K562 (cell line): ENCODE results near the gene DYNAP. TPM values are rescaled to one million over a fixed set of nuclear protein-coding genes. Genes with fewer than 3 reads are reported as not detected.

Experiments used
- ATAC-seq: fragments of 200-7000 bp; cut with Tn5 transposase; 3 replicates; pipeline ENCODE4 v1.9.1; 2020; ENCODE audit warnings: moderate library complexity
- BruUV-seq: library from RNA; stranded (reverse); fragments of 400-500 nt; replicated peaks from 2 replicates; lab custom pipeline; 2021; lab: Mats Ljungman, UMichigan
- CTCF ChIA-PET: fragments of 300-600 bp; formaldehyde crosslinking; extraction: SDS; loops from one replicate; lab custom pipeline; 2021; ENCODE audit warnings: low intra/inter-chr PET ratio; lab: Yijun Ruan, JAX
- POLR2A ChIA-PET: fragments of 300-600, 350-650 bp; sonication (Branson Sonifier 250); formaldehyde crosslinking; extraction: SDS; loops from one replicate; lab custom pipeline; 2021; ENCODE audit warnings: antibody characterized with exemption, inconsistent platforms; lab: Yijun Ruan, JAX
- DNase-seq, 4 experiments: peaks; one replicate each; pipeline versions ENCODE4 v3.0.0 to v3.0.0-alpha.2; 2011 to 2018; ENCODE audit warnings: low spot score in 3 of 4, mixed read lengths in 3 of 4; ENCODE audit errors: extremely low read depth in 1 of 4
- FAIRE-seq: peaks from 2 replicates; lab custom pipeline; 2011; peaks lifted over from hg19 to GRCh38; lab: Jason Lieb, UNC
- H2AFZ ChIP-seq: 2 replicates; pipeline ENCODE4 v1.6.0; 2011; ENCODE audit warnings: low read depth, low read length, control low read depth, inconsistent platforms
- H3K27ac ChIP-seq: fragments of 200-600 bp; 3 replicates; pipeline ENCODE4 v1.8.0; 2011; ENCODE audit warnings: low read depth, mild to moderate bottlenecking, control low read depth, inconsistent platforms, low read length, moderate library complexity, mixed read lengths; ENCODE audit errors: extremely low read depth
- H3K27me3 ChIP-seq, 2 experiments: fragments of 300-600 bp in 1 of 2; 2 replicates in 1 of 2; 3 replicates in 1 of 2; pipeline versions ENCODE4 v1.6.0 to v1.8.0; 2011; ENCODE audit warnings: inconsistent platforms in 2 of 2, low read length in 2 of 2, mild to moderate bottlenecking in 1 of 2, mixed read lengths in 1 of 2, moderate library complexity in 1 of 2; ENCODE audit not compliant: control insufficient read depth in 2 of 2, insufficient read depth in 2 of 2
- H3K36me3 ChIP-seq: fragments of 300-600 bp; 3 replicates; pipeline ENCODE4 v1.8.0; 2011; ENCODE audit warnings: mild to moderate bottlenecking, low read length, inconsistent platforms; ENCODE audit not compliant: control insufficient read depth, insufficient read depth
- H3K4me1 ChIP-seq, 2 experiments: fragments of 200-600 bp in 1 of 2; replicated peaks in 1 of 2; 2 replicates in 1 of 2; 3 replicates in 1 of 2; pipeline versions ENCODE4 v1.5.1 to v1.8.0; 2011; ENCODE audit warnings: inconsistent platforms in 2 of 2, low read length in 2 of 2, mild to moderate bottlenecking in 1 of 2, mixed read lengths in 1 of 2, moderate library complexity in 1 of 2; ENCODE audit not compliant: control insufficient read depth in 2 of 2, insufficient read depth in 2 of 2
- H3K4me2 ChIP-seq: 2 replicates; pipeline ENCODE4 v1.6.1; 2011; ENCODE audit warnings: low read length, control low read depth, inconsistent platforms, mixed read lengths; ENCODE audit not compliant: insufficient read depth
- H3K4me3 ChIP-seq: fragments of 200-600 bp; sonication (generic), shearing (Covaris generic); 2 replicates; pipeline ENCODE4 v1.5.1; 2016; ENCODE audit warnings: control low read depth, inconsistent platforms
- H3K79me2 ChIP-seq: fragments of 200-600 bp; 3 replicates; pipeline ENCODE4 v1.8.0; 2011; ENCODE audit warnings: low read length, inconsistent platforms; ENCODE audit not compliant: control insufficient read depth, insufficient read depth
- H3K9ac ChIP-seq, 2 experiments: 2 replicates each; pipeline versions ENCODE4 v1.6.0 to v1.6.1; 2011; ENCODE audit warnings: low read depth in 2 of 2, low read length in 2 of 2, control low read depth in 1 of 2, inconsistent platforms in 1 of 2, mild to moderate bottlenecking in 1 of 2, mixed read lengths in 1 of 2; ENCODE audit not compliant: insufficient read depth in 1 of 2
- H3K9me1 ChIP-seq: one replicate; pipeline ENCODE4 v1.6.0; 2011; ENCODE audit warnings: inconsistent platforms, mild to moderate bottlenecking, low read length, moderate library complexity; ENCODE audit not compliant: control insufficient read depth, insufficient read depth
- H3K9me3 ChIP-seq: replicated peaks from 2 replicates; pipeline ENCODE4 v1.5.1; 2011; ENCODE audit warnings: low read depth, low read length, inconsistent platforms; ENCODE audit not compliant: control insufficient read depth, insufficient read depth
- H4K20me1 ChIP-seq: replicated peaks from 2 replicates; pipeline ENCODE4 v1.6.1; 2011; ENCODE audit warnings: low read length, inconsistent platforms, mixed read lengths; ENCODE audit not compliant: control insufficient read depth, insufficient read depth
- CBX1 ChIP-seq: sonication (generic); IDR thresholded peaks from 2 replicates; pipeline ENCODE4 v1.6.1; 2016; ENCODE audit warnings: antibody characterized with exemption, low read depth, mild to moderate bottlenecking
- CGGBP1 ChIP-seq: fragments of 250-450 bp; sonication (Bioruptor Pico); IDR thresholded peaks from 2 replicates; pipeline ENCODE4 v1.9.0; 2021; ENCODE audit warnings: mild to moderate bottlenecking
- NBN ChIP-seq: fragments of 450-650 bp; IDR thresholded peaks from 2 replicates; pipeline ENCODE4 v1.6.1; 2016; ENCODE audit warnings: low read depth, mild to moderate bottlenecking
- TEAD2 ChIP-seq: fragments of 450-650 bp; IDR thresholded peaks from 2 replicates; pipeline ENCODE4 v1.6.1; 2016; ENCODE audit warnings: missing genetic modification characterization, control low read depth, missing compliant biosample characterization
- ZNF24 ChIP-seq: fragments of 450-650 bp; IDR thresholded peaks from 2 replicates; pipeline ENCODE4 v1.6.1; 2016
- ZNF311 ChIP-seq: fragments of 250-450 bp; sonication (Bioruptor Pico); IDR thresholded peaks from 2 replicates; pipeline ENCODE4 v1.4.0; 2020; ENCODE audit warnings: mild to moderate bottlenecking, moderate library complexity
- ZNF511 ChIP-seq: sonication (generic); formaldehyde crosslinking; IDR thresholded peaks from 2 replicates; pipeline ENCODE4 v1.8.0; 2022; ENCODE audit warnings: mild to moderate bottlenecking, missing genetic modification reagents
- WGBS: fragments of 100-300 bp; shearing (Covaris generic); methylation state at CpG from one replicate; pipeline ENCODE4 v1.1.6; 2016; ENCODE audit warnings: low coverage, mixed read lengths; ENCODE audit not compliant: insufficient coverage; ENCODE audit errors: missing lambda C conversion rate; 5-methylcytosine and 5-hydroxymethylcytosine counted together
- in situ Hi-C: fragments of 300-500 bp; cut with MboI; formaldehyde crosslinking; loops from 4 replicates; pipeline ENCODE4 v1.15.0; 2018; ENCODE audit warnings: inconsistent platforms, mixed read lengths
- intact Hi-C: fragments of 100-400 bp; cut with micrococcal nuclease; formaldehyde crosslinking; loops from 2 replicates; pipeline ENCODE4 v1.14.2; 2022
- polyA plus RNA-seq, 8 experiments: library from polyadenylated mRNA; depleted of rRNA in 4 of 8; stranded (reverse) in 5 of 8; unstranded in 3 of 8; fragments of >200 nt; fragmentation: Nextera tagmentation in 2 of 8; fragmentation: Illumina TruSeq in 1 of 8; extraction: Ambion mirVana in 2 of 8; extraction: Trizol in 1 of 8; gene quantifications; 2 replicates each; pipeline versions ENCODE4 v1.2.1 to v1.2.3, GENCODE V29; 2011 to 2014; ENCODE audit warnings: inconsistent platforms in 1 of 8, missing spikeins in 1 of 8
- total RNA-seq, 7 experiments: library from RNA; depleted of rRNA in 6 of 7; stranded (reverse); fragments of >200 nt in 6 of 7; fragmentation: Illumina TruSeq in 2 of 7; extraction: Trizol in 2 of 7; gene quantifications; 2 replicates each; pipeline versions ENCODE4 v1.2.1 to v1.2.3, GENCODE V29; 2011 to 2021; ENCODE audit warnings: low replicate concordance in 1 of 7

DYNAP gene
- total and polyA plus RNA-seq, 9 of the 15 experiments (the other 6 are each of a cell fraction or from before 2014, with no cell fraction given): not detected

GRCh38 chr18:54561706-54562267 lies 29.3 kb upstream of the DYNAP start (continued):
- TF ChIP-seq TEAD2 (tag): no peak
- TF ChIP-seq ZNF24: no peak
- no peak for TF ChIP-seq ZNF511
- TF ChIP-seq ZNF311 (CRISPR knock-in tag): no peak
- no peak for TF ChIP-seq NBN

- no peaks in the 10 kb centered on the region for H3K4me1 ChIP-seq
- no TSS peak for BruUV-seq
- WGBS: 0% methylated on average over 3 of the region's 3 CpGs
- H3K4me3 ChIP-seq: no peak overlapping the region
- H3K9me3 ChIP-seq: no peaks in the 10 kb centered on the region
- no peak overlapping the region for H3K9ac ChIP-seq
- in situ Hi-C loops: no loop called here
- FAIRE-seq (no peak), ATAC-seq (no peak), DNase-seq (no peak)
- H3K4me2 ChIP-seq: no peak overlapping the region
- no peak for TF ChIP-seq CGGBP1
- TF ChIP-seq CBX1: no peak
- no peaks in the 10 kb centered on the region for H3K79me2 ChIP-seq
- intact Hi-C loops: no loop called here
- H2AFZ ChIP-seq: no peak overlapping the region
- H3K27ac ChIP-seq: no peak overlapping the region
- H4K20me1 ChIP-seq: no peaks in the 10 kb centered on the region
- H3K27me3 ChIP-seq: no peaks in the 10 kb centered on the region
- ChIA-PET POLR2A (no interaction called here), CTCF (no interaction called here)
- H3K9me1 ChIP-seq: no peaks in the 10 kb centered on the region
- H3K36me3 ChIP-seq: no peaks in the 10 kb centered on the region
These were observed 10.8 kb upstream of the DYNAP start for GRCh38 chr18:54580202-54580729.
